Neural cell (in vitro differentiated cells): Measurements from ENCODE around the gene SRSF10.

ENCODE experiments used
- CTCF ChIP-seq: fragments of 450-650 bp; IDR thresholded peaks from 2 replicates; pipeline ENCODE4 v1.5.1; 2014; ENCODE audit warnings: antibody characterized with exemption, mild to moderate bottlenecking, moderate library complexity; ENCODE audit not compliant: poor library complexity, severe bottlenecking
- EP300 ChIP-seq: fragments of 450-650 bp; conservative IDR thresholded peaks from 2 replicates; pipeline ENCODE4 v1.6.1; 2014; ENCODE audit warnings: antibody characterized with exemption, mild to moderate bottlenecking, moderate library complexity; ENCODE audit not compliant: poor library complexity, severe bottlenecking
- POLR2AphosphoS5 ChIP-seq: IDR thresholded peaks from 2 replicates; pipeline ENCODE4 v1.6.1; 2012
- TAF1 ChIP-seq: IDR thresholded peaks from 2 replicates; pipeline ENCODE4 v1.6.1; 2012; ENCODE audit warnings: low read depth

DNA sequence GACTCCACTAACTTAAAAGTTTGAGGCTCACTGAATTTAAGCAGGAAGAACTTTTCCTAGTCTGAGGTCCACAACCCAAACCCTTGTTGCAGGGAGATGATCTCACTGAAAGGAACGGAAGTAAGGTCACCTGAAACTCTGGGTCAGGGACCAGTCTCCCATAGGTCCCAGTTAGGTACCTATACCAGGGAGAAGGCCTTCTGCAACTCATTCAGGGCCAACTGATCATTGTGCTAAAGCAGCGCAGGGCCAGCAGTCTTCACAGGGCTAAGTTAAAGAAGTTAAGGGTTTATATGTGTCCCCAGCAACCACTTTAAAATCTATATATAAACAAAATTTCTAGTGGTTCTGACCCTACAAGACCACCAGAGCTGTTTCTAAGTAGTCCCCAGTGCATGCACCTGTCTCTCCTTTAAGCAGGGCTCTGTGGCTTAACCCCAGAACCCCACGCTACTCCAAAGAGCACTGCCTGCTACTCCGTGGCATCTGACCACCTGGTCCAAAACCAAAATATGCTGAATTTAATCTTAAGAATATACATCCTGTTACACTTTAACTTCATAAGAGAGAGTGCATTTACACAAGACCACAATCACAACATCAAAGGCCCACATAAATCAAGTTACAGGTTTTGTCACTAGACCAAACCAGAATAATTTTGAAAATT, 2.8 kb downstream of the SRSF10 start:
- TF ChIP-seq POLR2AphosphoS5: no peak
- no peak for TF ChIP-seq CTCF
- no peak for TF ChIP-seq TAF1
- no peak for TF ChIP-seq EP300
